Endothelial cell of hepatic sinusoid (primary cell): ENCODE results near the gene PPP2R2B.

Experiments
- in situ Hi-C: cut with HindIII; loops from 2 replicates; pipeline ENCODE4 v1.10.0; 2017; ENCODE audit warnings: low sequenced_read_pairs

PPP2R2B gene

GRCh38 chr5:146710348-146710747 lies 168.2 kb downstream of the PPP2R2B start:
- in situ Hi-C loops, result no loop called here

DNA sequence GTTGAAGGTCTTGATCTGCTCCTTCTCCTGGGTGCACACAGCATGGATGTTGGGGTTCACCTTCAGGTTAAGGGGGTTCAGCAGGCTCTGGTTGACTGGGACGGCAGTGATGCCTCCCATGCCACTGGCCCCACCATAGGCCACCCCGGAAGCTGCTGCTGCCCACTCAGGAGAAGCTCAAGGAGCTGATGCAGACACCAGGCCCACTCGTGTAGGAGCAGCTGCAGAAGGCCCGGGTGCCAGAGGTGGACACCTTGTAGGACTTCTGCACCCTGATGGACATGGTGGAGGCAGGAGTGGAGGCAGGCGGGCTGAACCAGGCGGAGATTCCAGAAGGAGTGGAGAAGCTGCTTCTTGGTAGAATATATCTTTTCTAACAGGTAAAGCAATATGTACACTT lies 171.2 kb downstream of the PPP2R2B start:
- in situ Hi-C loops, result no loop called here

- in situ Hi-C loops, result no loop called here
Measured at GRCh38 chr5:146706321-146706972, 172.1 kb downstream of the PPP2R2B start.

GRCh38 chr5:146704949-146705665 lies 173.4 kb downstream of the PPP2R2B start:
- in situ Hi-C loops, result no loop called here

DNA sequence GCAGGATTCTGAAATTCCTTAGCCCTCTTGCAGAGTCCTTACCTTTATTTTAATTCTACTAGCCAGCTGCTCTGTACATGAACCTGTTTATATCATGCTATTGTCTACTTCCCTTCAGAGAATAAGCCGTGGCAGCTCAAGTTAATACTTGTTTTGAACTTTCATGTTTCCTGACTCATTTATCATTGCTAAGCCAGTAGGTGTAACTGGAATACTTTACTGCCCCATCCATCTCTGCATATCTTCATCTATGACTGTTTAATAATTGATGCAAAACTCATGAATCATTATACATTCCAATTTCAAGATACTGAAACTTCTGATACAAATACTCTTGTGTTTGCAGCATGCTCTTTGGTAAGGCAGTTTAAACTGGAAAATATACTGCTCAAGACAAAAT lies 174.7 kb downstream of the PPP2R2B start:
- in situ Hi-C loops, result no loop called here

- in situ Hi-C loops, result no loop called here
Measured at GRCh38 chr5:146703499-146703898, 175.1 kb downstream of the PPP2R2B start.

- in situ Hi-C loops, result loop anchor here (5.0 kb wide), 1 partner anchor 43 kb away; no protein-coding TSS in a partner anchor
Measured at GRCh38 chr5:146699664-146700418, 178.7 kb downstream of the PPP2R2B start.

- in situ Hi-C loops, result loop anchor here (5.0 kb wide), 1 partner anchor 42 kb away; no protein-coding TSS in a partner anchor
Measured at GRCh38 chr5:146699138-146699537, 179.4 kb downstream of the PPP2R2B start.

DNA sequence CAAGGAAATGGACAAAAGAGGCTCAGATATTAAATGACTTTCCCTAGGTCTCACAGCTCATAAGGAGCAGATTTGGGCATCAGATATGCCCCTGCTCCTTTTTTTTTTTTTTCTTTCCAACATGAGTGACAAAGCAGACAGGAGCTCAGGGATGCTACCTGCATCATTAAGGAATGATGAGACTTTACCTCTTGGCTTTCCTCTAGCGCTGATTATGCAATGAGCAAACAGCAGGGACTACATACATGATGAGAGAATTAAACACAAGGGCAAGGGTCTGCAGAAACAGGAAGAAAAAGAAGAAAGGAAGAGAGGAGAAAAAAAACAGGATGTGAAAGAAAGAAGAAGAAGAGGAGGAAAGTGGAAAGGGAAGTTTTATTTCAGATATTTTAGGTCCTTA lies 179.9 kb downstream of the PPP2R2B start:
- in situ Hi-C loops, result loop anchor here (5.0 kb wide), 1 partner anchor 41 kb away; no protein-coding TSS in a partner anchor

GRCh38 chr5:146697211-146697610 lies 181.3 kb downstream of the PPP2R2B start:
- in situ Hi-C loops, result loop anchor here (5.0 kb wide), 1 partner anchor 40 kb away; no protein-coding TSS in a partner anchor

- in situ Hi-C loops, result loop anchor here (5.0 kb wide), 1 partner anchor 38 kb away; no protein-coding TSS in a partner anchor
Measured at GRCh38 chr5:146695646-146696045, 182.9 kb downstream of the PPP2R2B start.

DNA sequence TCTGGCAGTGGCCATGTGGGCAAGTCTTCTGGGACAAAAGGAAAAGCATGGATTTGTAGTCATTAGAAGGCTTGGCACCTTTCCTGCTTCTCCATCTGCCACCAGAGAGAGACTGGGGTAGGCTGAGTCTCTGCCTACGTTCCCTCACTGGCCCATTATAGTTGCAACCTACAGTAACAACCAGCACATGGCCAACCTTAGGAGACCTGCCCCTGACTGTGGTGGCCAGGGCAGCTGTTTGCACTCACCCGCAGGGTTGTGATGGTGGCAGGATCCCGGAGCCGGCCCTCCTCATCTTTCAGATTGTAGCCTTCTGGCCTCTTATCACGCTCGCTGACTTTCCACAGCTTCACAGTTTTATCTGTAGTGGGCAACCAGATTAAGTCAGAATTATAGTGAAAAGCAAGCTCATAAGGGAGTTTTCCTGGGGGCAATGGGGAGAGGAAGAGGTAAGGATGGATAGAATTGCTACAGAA lies 187.6 kb downstream of the PPP2R2B start:
- in situ Hi-C loops, result no loop called here

DNA sequence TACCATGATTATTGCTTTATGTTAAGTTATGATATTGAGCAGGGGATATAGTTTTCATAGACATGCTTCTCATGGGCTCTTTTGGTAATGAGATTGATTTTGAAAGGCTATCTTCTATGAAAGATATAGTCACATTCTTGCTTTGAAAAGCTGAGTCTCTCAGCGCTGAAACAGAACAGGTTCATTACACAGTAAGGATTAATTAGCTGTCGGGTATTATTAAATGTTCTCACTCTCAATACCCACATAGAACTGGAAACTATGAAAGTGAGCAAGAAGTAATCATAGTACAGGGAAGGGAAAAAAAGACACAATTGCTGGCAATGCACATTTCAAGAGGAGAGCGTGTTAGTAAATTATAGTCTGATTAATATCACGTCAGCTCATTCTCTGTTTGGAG lies 190.9 kb downstream of the PPP2R2B start:
- in situ Hi-C loops, result no loop called here

- in situ Hi-C loops, result no loop called here
Measured at GRCh38 chr5:146683861-146684260, 194.7 kb downstream of the PPP2R2B start.

DNA sequence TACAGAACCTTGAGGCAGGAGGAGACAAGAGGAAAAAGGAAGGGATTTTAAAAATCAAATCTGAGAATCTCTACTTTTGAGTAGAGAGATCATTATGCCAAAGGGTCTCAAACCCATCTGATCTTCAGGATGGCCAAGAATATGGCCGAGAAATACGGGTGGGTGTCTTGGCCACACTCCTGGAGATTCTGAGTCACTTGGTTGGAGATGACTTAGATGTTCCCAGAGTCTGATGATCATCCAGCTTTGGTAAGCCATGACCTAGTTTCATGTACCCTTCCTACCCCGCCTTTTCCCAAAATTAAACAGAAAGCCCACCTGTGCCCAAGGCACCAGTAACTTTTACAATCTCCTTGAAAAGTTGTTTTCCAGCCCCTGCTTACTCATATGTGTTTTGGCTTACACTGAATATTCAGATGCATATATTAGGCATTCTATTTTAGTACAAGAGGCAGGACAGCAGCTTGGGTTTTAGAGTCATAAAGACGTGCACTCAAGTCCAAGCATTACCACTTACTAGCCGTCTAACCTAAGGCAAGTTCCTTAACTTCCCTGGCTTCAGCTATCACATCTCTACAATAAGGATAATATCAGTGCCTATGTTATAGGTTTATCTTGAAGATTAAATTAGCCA lies 195.5 kb downstream of the PPP2R2B start:
- in situ Hi-C loops, result no loop called here

GRCh38 chr5:146681585-146682105 lies 196.9 kb downstream of the PPP2R2B start:
- in situ Hi-C loops, result no loop called here

GRCh38 chr5:146680846-146681584 lies 197.5 kb downstream of the PPP2R2B start:
- in situ Hi-C loops, result no loop called here

DNA sequence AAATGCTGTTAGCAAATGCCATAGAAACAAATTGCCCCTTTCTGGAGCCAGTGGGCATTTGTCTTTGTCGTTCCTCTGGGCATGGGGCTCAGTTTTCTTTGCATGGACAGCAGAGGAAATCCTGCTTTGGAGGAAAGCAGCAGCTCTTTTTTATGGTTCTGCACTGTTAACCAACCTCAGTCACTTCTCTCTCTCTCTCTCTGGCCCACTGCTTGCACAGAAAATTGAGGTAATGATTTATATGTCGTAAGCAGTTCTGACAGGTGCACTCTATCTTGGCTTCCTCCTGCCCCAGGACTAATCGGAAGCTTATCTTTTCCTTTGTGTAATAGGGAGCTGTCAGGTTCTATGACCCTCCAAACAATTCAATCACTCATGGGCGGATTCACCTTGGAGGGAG lies 202.9 kb downstream of the PPP2R2B start:
- in situ Hi-C loops, result no loop called here

DNA sequence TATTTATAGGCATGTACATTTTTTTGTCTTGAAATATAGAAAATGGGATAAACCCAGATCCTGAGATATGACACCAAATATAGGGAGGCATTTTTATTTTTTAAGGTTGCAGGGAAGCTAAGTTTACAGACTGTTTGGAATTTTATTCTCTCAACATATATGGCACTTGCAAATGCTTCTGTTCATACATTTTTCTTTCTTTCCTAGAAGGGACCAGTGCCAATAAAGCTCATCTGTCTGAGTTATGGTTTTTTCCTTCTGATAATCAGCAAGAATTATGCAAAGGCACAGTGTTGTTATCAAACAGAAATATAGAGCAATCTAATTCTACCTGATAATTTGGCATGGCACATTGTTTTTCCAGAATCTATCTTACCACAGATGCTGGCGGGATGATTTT lies 205.7 kb downstream of the PPP2R2B start:
- in situ Hi-C loops, result no loop called here
